HG03354 (cell line): ENCODE data around the gene TTPAL.

Source experiments
- ATAC-seq: cut with Tn5 transposase; IDR thresholded peaks from one replicate; pipeline ENCODE4 v1.9.1; 2021; ENCODE audit warnings: mild to moderate bottlenecking; ENCODE audit not compliant: unreplicated experiment, poor library complexity, severe bottlenecking

The TTPAL gene

DNA sequence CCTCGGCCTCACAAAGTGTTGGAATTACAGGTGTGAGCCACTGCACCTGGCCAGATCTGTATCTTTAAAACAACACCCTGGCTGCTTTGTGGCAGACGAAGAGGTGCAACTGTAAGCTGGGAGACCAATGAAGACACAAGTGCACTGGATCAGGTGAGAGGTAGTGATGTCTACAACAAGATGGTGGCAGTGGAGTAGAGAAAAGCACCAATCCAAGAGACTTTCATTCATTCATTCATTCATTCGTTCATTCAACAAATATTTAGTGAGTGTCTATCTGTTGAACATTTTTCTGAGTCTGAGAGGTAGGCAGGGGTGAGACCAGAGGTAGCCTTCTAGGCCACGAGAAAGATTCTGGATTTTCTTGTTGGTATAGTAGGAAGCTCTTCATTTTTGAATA, 36.9 kb upstream of the TTPAL start:
- ATAC-seq: no peak

DNA sequence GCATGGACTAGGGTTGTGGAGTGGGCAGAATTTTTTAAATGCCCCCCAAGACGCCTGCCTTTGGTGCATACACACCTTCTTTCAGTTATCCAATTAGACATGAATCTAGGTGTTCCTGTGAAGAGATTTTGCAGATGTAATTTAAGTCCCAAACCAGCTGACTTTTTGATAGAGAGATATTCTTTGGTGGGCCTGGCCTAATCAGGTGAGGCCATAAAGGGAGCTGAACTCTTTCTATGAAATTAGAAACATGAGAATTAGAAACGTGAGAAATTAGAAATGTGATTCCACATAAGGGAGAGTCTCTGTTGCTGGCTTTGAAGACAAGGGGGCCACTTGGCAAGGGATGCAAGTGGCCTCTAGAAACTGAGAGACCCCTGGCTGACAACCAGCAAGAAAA, 36.4 kb upstream of the TTPAL start:
- ATAC-seq: no peak

DNA sequence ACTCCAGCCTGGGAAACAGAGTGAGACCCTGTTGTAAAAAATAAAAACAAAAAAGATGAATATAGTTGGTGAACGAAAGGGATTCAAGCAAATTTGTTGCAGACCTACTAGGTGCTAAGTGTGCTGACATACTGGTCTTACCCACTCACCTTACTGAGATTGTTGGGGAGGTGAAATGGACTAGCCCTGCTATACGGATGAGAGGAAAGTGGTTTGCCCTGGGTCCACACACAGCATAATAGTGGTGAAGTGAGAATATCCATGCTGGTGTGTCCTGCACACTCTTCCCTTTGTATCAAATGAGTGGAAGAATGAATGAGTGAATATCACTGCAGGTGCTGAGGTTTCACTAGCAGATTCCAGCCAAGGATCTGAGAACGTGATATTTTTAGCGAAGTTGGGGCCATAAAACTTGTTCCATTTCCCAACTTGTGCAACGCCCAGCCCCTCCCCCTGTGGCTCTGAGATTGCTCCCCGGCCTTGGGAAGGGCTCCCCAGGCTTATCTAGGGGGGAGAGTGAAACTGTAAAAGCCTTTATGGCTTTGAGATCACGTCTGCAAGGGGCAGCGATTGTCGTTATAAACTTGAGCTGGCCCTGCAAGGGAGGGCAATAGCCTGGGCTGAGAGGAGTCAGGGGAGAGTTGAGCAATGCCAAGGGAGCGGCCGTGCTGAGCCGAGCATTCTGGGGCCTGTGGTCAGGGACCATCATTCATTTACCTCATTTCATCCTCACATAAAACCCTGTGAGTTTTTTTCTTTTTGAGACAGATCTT, 33.2 kb upstream of the TTPAL start:
- ATAC-seq: no peak

DNA sequence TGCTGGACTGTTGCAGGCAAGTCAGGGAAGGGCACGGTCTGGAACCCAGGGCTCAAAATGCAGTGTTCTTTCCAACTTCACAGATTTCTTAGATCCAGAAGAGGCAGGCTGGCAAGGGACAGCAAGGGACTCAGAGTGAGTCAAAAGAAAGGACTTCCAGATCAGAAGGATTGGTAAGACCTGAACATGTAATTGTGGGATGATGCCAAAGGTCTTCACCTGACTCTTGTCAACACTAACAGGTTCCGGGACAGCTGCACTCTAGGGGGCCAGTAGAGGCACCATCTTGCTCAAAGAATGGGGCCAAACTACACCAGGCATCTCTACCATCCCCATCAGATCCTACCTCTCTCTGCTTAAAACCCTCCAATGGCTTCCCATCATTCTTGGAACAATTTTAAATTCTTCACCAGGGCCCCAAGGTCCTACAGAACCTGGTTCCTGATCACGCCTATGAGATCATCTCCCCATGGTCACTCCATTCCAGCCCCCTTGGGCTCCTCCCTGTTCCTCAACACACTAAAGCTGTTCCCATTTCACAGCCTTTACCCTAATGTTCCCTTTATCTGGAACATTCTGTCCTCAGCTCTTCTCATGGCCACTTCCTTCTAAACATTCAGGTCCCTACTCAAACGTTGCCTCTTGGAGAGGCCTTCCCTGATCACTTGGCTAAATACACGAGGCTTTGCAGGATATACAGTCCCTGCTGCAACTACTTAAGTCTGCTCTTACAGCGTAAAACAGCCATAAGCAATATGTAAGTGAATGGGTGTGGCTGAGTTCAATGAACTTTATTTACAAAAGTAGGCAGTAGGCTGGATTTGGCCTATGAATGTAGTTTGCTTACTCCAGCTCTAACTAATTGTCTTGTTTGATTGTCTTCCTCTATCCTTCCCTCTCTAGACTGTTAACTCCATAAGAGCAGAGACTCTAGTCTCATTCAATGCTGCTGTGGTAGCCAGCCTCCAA, 29.6 kb upstream of the TTPAL start:
- no peak for ATAC-seq

DNA sequence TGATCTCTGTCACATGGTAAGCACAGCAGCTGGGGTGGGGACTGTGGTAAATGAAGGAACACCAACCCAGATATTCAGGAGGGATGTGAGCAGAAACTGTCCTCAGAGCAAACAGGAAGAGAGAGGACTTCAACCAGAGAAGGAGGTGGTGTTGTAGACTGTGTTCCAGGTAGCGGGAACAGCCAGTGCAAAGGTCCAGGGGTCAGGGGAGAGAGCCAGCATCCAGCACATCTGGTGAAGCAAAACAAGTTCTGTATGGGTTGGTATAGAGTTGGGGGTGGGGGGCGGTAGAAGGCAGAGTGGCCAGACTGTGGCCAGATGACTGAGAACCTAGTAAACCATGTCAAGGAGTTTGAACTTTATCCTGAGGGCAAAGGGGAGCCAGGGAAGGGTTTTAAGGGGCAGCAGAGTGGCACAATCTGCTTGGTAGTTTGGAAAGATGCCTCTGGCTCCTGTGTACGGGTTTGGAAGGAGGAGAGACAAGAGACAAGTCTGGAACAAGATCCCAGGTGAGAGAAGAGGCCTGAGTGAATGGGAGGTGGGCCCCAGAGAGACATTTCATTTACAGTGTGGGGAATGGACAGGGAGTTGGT, 27.8 kb upstream of the TTPAL start:
- no peak for ATAC-seq

DNA sequence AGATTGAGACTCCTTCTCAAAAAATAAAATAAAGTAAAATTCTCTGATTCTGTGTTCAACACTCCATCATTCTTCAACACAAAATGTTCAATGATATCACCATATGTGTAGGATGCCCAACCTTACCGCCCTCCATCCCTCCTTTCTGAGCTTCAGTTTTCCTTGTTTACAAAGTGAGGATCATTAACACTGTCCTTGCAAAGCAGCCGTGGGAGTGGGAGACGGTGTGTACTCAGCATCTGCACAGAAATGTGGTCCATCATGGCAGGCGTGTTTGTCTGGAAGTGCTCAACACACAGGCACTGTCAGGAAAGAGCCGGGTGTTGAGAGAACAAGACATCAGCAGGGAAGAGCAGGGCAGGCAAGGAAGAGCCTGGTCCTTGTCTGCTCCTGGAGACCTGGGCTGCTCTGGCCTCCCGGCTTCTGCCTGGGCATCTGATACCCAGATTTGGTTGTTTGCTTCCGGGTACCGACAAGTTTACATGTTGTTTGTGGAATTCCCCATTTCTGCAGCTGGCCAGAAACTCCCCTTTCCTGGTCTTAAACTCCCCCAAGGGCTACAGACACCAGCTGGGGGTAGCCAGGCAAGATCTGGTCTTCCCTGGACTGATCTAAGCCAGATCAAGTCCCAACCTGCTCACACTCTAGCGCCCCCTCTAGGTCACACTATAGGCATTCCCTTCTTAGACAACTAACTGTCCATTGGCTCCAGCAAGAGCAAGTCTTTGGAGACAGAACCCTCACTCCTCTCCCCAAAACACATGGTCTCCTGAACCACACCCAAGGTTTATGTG, 26.7 kb upstream of the TTPAL start:
- ATAC-seq: no peak

DNA sequence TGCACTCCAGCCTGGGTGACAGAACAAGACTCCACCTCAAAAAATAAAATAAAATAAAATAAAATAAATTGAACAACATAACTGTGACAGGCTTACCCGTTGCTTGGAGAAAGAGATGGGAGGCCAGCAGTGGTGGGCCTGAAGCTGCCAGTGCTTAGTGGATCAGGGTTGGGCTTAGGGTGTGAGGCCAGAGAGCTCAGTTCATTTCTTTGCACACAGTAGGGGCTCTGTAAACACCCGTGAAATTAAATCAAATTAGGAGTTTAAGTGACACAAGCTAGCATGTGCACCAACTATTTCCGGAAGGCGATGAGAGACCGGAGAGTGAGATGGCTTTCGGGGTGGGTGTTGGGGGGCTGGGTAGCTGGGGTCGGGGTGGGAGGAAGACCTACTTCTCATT, 25.8 kb upstream of the TTPAL start:
- no peak for ATAC-seq

DNA sequence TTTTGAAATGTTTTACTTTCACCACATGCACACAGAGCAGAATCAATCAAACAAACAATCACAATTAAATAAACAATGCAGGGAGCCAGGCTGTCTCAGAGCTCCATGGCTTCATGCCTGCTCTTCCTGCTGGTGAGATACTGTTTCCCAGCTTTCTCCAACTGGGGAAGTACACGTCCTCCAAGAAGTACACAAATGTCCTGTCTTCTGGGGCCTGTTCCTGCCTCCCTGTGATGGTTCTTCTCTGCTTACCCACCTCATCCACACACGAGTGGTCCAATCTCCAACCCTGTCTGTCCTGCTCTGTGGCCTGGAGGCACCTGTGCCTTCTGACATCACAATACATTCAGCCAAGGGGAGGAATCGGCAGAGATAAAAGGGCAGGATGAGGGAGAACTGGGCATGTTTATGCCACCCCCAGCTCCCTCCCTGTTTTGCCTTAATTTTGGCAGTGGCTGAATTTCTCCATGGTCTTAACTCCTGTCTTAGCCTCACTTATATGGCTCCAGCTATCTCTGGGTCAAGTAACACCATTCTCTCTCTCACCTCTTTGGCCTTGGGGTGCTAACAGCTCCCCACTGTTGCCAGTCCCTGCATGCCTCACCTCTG, 25.3 kb upstream of the TTPAL start:
- no peak for ATAC-seq

DNA sequence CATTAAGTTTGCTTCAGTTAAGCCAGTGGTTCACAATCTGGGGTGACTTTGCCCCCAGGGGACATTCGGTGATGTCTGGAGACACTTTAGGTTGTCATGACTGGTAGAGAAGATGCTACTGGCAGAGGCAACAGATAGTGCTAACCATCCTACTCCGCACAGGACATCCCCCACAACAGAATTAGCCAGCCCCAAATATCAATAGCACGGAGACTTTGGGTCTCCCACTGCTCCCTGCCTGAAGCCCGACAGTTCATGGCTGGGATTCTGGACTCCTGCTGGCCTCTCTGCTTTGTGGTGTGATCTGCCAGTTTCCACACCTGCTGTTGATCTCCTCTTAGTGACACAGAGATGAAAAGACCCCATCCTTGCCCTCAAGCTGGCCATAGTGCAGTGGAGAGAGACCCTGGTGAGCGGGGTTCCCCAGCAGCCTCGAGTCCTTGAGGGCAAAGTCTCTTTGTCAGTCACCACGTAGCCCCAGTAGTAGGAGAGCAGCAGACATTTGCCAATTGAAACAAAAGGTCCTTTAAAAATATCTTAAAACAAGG, 24.7 kb upstream of the TTPAL start:
- no peak for ATAC-seq

DNA sequence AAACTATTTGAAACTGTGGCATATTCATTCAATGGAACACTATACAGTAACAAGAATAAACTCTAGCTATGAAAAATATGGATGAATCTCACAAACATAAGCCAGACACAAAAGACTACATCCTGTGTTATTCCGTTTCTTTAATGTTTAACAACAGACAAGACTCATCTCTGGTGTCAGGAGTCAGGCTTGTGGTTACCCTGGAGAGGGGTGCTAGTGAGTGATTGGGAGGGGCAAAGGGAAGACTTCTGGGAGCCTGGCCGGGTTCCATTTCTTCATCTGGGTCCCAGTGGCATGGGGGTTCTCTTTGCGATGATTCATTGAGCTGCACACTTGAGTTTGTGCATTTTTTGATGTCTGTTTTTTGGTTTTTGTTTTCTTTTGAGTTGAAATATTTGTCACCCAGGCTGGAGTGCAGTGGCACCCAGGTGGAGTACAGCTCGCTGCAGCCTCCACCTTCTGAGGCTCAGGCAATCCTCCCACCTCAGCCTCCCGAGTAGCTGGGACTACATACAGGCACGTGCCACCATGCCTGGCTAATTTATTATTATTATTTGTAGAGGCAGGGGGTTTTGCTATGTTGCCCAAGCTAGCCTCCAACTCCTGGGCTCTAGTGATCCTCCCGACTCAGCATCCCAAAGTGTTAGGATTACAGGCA, 21.2 kb upstream of the TTPAL start:
- ATAC-seq: no peak

DNA sequence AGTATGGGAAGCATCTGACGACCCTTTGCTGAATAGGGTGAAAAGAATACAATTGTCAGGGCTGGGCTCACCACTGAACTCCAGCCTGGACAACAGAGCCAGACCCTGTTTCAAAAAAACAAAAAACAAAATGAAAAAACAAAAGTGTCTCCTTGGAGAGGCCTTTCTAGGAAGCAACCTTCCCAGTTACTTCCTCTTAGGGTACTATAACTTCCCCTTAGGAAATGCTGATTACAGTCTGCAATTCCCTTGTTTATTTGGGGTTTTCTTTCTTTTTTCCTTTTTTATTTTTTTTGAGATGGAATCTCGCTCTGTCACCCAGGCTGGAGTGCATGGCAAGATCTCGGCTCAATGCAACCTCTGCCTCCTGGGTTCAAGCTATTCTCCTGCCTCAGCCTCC, 20.5 kb upstream of the TTPAL start:
- no peak for ATAC-seq

DNA sequence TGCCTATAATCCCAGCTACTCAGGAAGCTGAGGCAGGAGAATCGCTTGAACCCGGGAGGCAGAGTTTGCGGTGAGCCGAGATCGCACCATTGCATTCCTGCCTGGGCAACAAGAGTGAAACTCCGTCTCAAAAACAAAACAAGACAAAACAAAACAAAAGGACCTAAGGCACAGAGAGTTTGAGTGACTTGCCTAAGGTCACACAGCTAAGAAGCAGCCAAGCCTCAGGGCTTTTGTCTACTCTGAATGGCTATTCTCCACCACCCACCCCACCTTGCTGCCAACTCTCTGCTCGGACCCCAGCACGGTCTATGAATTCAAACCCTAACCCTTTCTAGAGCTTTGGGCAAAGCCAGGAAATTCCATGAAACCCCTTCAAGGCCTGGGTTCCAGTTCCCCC, 19.1 kb upstream of the TTPAL start:
- no peak for ATAC-seq

DNA sequence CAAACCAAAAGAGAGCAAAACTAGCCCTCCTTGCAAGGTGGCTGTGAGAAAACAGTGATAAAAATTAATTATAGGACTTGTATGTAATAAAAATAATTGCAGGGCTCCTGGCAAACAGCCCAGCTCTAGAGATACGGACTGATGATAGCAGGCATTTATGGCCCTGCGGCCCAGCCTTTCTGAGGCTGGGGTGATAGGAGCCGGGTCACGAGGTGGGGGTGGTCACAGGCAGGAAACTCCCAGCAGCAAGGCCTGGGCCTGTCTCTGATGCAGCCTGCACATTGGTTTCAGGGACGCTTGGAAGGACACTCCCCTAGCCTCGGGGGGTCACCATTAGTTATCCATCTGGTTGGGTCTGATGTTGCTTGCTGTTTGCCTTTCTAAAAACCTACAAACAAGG, 18.7 kb upstream of the TTPAL start:
- no peak for ATAC-seq

DNA sequence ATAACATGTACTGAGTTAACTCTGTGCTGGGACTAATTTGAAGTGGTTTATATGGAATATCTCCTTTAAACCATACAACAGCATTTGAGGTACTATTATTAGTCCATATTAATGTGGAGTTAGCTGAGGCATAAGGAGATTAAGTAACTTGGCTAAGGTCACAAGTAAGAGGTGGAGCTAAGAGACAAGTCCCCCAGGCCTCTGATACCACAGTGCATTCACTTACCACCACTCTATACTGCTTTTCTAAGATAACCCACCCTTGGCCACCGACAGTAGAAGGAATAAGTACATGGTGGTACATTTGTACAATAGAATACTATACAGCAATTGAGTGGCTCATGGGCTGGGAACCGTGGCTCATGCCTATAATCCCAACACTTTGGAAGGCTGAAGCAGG, 16.4 kb upstream of the TTPAL start:
- no peak for ATAC-seq

DNA sequence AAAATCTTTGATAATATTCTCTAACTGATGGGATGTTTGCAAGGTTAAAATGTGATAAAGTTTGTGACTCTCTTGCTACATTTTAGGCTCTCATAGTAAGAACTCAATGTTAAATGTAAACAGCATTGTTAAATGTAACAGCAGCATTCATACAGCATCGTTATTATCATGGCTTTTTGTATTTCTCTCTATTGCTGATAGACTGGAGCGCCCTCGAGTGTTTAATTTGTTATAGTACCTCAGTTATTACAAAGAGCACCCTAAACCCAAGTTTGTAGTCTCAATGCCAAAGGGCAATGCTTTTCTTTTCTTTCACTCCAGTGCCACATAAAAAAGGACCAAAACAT, 14.9 kb upstream of the TTPAL start:
- ATAC-seq: no peak

DNA sequence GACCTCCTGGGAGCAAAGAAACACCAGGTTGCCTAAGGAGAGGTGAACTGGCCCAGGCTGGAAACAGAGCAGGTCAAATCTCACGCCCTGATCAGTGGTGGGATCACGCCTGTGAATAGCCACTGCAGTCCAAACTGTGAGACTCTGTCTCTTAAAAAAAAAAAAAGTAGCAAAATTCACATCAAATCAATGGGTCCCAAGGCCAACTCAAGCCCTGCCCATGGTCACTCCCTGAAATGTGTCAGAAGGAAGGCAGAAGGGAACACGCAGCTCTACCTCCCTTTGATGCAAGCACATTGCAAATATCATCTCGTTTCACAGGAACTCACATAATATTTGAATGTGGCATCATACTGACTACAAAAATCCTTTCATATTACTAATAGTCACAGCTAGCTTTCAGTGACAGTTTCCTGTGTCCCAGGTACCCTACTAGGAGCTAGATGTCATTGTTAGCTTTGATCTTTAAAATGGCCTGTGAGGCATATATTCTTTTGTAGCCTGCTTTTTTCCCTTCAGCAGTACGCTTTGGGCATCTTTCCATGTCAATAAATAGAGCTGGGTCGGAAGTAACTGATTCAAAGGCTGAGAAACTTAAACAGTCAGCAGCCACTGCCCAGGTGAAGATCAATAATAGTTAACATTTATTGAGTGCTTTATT, 14.4 kb upstream of the TTPAL start:
- ATAC-seq: no peak

DNA sequence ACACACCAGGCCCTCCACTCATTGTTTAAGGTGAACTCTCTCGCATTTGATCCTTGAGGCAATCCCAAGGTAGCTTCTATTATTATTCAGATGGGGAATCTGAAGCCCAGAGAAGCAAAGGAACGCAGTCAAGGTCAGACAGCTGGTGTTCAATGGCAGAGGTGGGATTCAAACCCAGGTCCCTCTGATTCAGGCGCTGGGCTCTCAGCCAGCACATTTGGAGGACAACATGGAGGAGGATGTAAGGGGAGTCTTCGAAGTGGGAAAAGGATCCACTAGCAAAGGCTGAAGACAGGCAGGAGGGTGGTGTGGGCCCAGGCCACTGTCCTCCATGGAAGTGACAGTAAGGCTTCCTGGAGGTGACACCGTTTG, 13.9 kb upstream of the TTPAL start:
- ATAC-seq: no peak

DNA sequence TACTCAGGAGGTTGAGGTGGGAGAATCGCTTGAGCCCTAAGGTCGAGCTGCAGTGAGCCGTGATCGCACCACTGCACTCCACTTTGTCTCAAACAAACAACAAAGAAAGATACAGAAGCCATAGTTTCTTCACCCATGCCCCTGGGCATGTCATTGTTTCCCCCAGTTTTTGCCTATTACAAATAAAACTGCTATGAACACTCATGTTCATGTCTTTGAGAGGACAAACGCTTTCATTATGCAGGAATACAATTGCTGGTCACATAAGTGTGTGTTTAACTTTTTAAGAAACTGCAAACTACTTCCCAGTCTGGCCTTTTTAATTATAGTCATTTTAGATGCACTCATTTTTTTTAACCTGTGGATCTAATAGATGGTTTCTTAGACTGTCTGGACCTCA, 12.2 kb upstream of the TTPAL start:
- no peak for ATAC-seq
